GM18511 (cell line): ENCODE results near the gene PSPN.
"Not testable (repeated sequence)": the region's sequence is repeated elsewhere in the genome, so short reads cannot be mapped to it uniquely, and the experiment has no call there.

ENCODE experiments used
- ATAC-seq: cut with Tn5 transposase; IDR thresholded peaks from one replicate; pipeline ENCODE4 v1.9.1; 2021; ENCODE audit warnings: mild to moderate bottlenecking, moderate library complexity; ENCODE audit not compliant: unreplicated experiment

The PSPN gene

DNA sequence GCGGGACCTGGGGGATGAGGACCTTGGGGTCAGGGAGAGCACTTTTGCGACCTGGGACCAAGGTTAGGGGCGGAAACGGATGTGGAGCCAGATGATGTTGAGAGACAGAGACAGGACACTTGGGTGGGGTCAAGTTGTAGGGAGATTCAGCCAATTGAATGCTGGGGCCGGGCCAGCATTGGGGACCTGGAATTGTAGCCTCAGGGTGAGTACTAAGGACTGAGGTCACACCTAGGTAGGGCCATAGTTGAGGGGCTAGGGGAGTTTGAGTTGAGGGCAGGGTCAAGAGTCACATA lies 2.0 kb downstream of the PSPN start:
- ATAC-seq = no peak

- ATAC-seq = peak; percentile 52
Measured at GRCh38 chr19:6373096-6373812, 2.5 kb downstream of the PSPN start.

DNA sequence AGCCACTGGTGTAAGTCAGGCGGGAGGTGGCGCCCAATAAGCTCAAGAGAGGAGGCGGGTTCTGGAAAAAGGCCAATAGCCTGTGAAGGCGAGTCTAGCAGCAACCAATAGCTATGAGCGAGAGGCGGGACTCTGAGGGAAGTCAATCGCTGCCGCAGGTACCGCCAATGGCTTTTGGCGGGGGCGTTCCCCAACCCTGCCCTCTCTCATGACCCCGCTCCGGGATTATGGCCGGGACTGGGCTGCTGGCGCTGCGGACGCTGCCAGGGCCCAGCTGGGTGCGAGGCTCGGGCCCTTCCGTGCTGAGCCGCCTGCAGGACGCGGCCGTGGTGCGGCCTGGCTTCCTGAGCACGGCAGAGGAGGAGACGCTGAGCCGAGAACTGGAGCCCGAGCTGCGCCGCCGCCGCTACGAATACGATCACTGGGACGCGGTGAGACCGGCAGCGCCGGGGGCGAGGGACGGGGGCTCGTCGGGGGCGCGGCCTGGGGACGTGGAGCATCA lies 3.1 kb downstream of the PSPN start, which contains the start of gene ALKBH7:
TSS of gene ALKBH7 (plus strand) at position 201 of the 502 bp plus-strand sequence. CDS start at position 228, 27 bp downstream.
- ATAC-seq = peak; percentile 81

DNA sequence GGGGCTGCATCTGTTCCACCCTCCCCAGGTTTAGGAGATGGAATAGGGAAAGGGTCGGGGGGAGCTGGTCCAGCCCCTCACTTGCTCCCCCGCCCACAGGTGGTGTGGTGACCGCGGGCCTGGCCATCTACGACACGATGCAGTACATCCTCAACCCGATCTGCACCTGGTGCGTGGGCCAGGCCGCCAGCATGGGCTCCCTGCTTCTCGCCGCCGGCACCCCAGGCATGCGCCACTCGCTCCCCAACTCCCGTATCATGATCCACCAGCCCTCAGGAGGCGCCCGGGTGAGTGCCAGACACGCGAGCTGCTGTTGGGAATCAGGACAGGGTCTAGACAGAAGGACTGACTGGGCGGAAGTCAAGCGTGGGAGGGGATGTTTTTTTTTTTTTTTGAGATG lies 11.4 kb downstream of the PSPN start:
- no peak for ATAC-seq

DNA sequence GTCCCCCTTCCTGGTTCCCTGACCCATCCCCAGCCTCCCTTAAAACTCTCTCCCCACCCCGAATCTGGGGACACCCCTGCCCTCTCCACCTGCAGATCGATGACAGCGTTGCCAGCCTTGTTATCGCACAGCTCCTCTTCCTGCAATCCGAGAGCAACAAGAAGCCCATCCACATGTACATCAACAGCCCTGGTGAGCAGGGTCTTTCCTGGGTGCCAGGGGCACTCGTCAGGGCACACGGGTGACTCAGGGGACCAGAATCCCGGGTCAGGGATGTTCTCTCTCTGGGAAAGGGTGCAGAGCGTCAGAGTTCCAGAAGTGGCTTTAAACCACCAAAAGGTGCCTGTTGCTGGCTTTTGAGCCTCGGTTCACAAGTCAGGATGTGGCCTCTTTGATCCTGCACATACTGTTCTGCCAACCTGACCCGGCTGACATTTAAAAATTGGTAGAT lies 13.4 kb downstream of the PSPN start:
- no peak for ATAC-seq

DNA sequence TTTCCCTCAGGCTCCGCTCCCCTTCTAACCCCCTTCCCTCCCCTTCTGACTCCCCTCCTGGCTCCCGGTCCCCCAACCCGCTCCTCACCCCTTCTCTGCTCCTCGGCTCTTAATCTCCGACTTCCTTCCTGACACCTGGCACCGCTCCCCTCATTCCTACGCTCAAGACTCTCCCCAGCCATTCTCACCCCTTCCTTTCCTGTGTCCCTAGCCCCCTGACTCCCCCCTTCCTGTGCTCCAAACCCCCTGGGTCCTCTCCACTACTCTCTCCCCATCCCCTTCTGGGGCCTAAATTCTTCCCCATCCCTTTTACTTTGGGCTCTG lies 13.7 kb downstream of the PSPN start:
- ATAC-seq = no peak

- ATAC-seq = not testable (repeated sequence)
Measured at GRCh38 chr19:6360857-6361216, 14.9 kb downstream of the PSPN start.

GRCh38 chr19:6360445-6360844 lies 15.3 kb downstream of the PSPN start:
- ATAC-seq = not testable (repeated sequence)

DNA sequence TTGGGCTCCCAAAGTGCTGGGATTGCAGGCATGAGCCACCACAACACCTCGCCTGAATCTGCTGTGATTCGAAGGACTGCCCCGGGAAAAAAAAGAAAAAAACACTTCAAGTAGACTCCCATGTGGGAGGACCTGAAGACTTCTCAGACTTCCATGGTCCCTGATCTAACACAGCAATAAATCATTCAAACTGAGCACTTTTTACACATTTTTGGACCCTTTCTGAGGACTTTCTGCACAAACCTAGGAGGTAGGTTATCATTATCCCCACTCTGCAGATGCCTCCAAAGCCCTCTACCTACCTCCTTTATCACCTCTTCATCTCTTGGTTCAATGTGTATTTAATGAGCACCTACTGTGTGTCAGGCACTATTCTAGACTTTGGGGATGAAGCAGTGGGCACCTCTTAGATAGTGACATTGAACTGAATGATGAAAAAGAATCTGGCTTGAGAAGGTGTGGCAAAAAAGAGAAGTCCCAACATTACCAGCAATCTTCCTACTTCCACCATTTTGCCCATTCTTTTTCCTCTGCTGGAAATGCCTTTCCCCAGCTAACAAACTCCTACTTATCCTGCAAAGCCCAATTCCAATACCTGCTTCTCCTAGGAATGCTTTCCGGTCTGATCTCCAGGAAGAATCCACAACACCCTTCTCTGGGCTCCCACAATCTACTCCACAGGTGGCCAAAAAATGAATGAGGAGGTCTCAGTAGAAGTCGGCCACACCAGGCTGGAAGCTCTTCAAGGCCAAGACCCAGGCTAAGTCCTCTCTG lies 16.0 kb downstream of the PSPN start:
- ATAC-seq = no peak

GRCh38 chr19:6358003-6358402 lies 17.7 kb downstream of the PSPN start:
- ATAC-seq = no peak

- ATAC-seq = no peak
Measured at GRCh38 chr19:6357174-6357573, 18.6 kb downstream of the PSPN start.

GRCh38 chr19:6355321-6356040 lies 20.3 kb downstream of the PSPN start:
- ATAC-seq = not testable (repeated sequence)

GRCh38 chr19:6354098-6354674 lies 21.5 kb downstream of the PSPN start:
- ATAC-seq = no peak

DNA sequence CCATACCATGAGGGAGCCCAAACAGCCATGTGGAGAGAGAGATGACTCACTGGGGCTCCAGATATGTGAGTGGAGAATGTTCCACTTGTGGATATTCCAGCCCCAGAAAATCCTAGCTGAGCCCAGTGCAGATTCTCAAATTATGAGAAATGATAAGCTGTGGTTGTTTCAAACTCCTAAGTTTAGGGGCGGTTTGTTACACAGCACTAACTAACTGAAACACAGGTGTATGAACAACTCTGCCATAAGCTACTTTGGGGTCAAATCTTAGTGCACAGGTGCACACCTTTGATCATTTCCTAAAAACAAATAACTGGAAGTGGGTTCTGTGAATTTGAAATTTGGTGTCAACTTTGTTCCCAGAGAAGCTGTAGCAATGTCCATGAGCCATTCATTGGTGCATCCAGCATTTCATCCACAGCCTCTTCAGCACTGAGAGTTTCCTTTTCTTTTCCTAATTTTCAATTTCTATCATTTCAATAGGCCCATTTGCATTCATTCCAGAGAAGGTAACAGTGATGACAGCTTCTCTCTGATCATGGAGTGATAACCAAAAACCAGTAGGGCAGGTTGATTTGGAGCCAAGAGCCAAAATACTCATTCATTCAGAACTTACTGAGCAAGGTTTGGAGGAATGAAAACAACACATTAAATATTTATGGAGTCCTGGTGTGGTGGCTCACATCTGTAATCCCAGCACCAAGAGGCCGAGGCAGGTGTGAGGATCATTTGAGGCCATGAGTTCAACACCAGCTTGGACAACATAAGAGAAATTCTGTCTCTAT lies 23.2 kb downstream of the PSPN start:
- ATAC-seq = no peak

- ATAC-seq = no peak
Measured at GRCh38 chr19:6350688-6351087, 25.0 kb downstream of the PSPN start.

DNA sequence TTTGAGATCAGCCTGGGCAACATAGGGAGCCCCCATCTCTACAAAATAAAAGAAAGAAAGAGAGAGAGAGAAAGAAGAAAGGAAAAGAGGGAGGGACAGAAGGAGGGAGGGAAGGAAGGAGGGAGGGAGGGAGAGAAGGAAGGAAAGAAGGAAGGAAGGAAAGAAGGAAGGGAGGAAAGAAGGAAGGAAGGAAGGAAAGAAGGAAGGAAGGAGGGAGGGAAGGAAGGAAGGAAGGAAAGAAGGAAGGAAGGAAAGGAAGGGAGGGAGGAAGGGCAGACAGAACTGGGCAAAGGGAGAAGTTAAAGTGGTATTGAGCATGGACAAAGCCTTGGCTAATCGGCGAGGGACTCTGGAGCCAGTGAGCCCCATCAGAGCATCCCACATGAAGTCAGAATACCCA lies 26.5 kb downstream of the PSPN start:
- ATAC-seq = not testable (repeated sequence)

DNA sequence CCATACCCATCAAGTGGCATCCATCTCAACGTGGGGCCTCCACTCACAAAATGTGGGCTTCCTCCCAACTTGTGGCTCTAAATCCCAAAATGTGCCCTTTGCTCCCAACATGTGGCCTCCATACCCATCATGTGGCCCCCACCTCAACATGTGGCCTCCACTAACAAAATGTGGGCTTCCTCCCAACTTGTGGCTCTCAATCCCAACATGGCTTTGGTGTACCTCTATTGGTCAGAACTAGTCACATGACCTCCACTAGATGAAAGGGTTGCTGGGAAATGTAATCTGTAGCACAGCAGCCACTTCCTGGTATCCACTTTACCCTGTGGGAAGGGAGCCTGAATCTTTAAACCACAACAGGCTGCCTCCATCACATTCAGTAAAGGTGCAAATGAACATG lies 32.3 kb downstream of the PSPN start:
- no peak for ATAC-seq

GRCh38 chr19:6340493-6341201 lies 35.1 kb downstream of the PSPN start:
- no peak for ATAC-seq

GRCh38 chr19:6334490-6335285 lies 41.0 kb downstream of the PSPN start:
- ATAC-seq = no peak
